Neuronal stem cell (in vitro differentiated cells): ENCODE results near the gene CDCA8.

Source experiments
- DNase-seq: peaks from one replicate; pipeline ENCODE4 v3.0.0-alpha.2; 2013; ENCODE audit warnings: low spot score
- H2AFZ ChIP-seq: one replicate; pipeline ENCODE4 v1.6.1; 2013; ENCODE audit warnings: mild to moderate bottlenecking, low read length, inconsistent platforms
- H2AK5ac ChIP-seq: 2 replicates; pipeline ENCODE4 v1.6.1; 2013; ENCODE audit warnings: low read depth, mild to moderate bottlenecking, inconsistent platforms, low read length, moderate library complexity, mixed read lengths
- H2BK120ac ChIP-seq: 2 replicates; pipeline ENCODE4 v1.6.1; 2013; ENCODE audit warnings: low read depth, mild to moderate bottlenecking, inconsistent platforms, low read length, moderate library complexity, mixed read lengths
- H2BK12ac ChIP-seq: one replicate; pipeline ENCODE4 v1.6.1; 2013; ENCODE audit warnings: low read length, inconsistent platforms
- H2BK15ac ChIP-seq: 2 replicates; pipeline ENCODE4 v1.6.1; 2013; ENCODE audit warnings: mild to moderate bottlenecking, low read length, inconsistent platforms, mixed read lengths
- H2BK5ac ChIP-seq: one replicate; pipeline ENCODE4 v1.6.1; 2013; ENCODE audit warnings: inconsistent platforms, mild to moderate bottlenecking, low read length, moderate library complexity
- H3K14ac ChIP-seq: one replicate; pipeline ENCODE4 v1.6.1; 2013; ENCODE audit warnings: low read length, inconsistent platforms
- H3K18ac ChIP-seq: 2 replicates; pipeline ENCODE4 v1.6.1; 2013; ENCODE audit warnings: low read length, inconsistent platforms
- H3K23ac ChIP-seq: 2 replicates; pipeline ENCODE4 v1.6.1; 2013; ENCODE audit warnings: low read depth, mild to moderate bottlenecking, mixed read lengths, low read length, inconsistent platforms; ENCODE audit not compliant: poor library complexity
- H3K27ac ChIP-seq: replicated peaks from 3 replicates; pipeline ENCODE4 v1.5.1; 2013; ENCODE audit warnings: low read length, inconsistent platforms
- H3K27me3 ChIP-seq, 3 experiments: 2 replicates each; pipeline ENCODE4 v1.6.1; 2013; ENCODE audit warnings: low read length in 3 of 3, mild to moderate bottlenecking in 2 of 3, inconsistent platforms in 1 of 3, low read depth in 1 of 3, mixed read lengths in 1 of 3, moderate library complexity in 1 of 3; ENCODE audit not compliant: control insufficient read depth in 3 of 3, insufficient read depth in 3 of 3
- H3K36me3 ChIP-seq, 2 donors: replicated peaks in 1 of 2; 2 replicates each; pipeline ENCODE4 v1.6.1; 2013; ENCODE audit warnings: low read length in 2 of 2; ENCODE audit not compliant: control insufficient read depth in 2 of 2, insufficient read depth in 2 of 2
- H3K4ac ChIP-seq: 2 replicates; pipeline ENCODE4 v1.6.1; 2013; ENCODE audit warnings: inconsistent platforms, mild to moderate bottlenecking, low read length, moderate library complexity
- H3K4me1 ChIP-seq, 2 donors: 1 replicate in 1 of 2; 2 replicates in 1 of 2; pipeline ENCODE4 v1.6.1; 2013; ENCODE audit warnings: low read length in 2 of 2, low read depth in 1 of 2; ENCODE audit not compliant: control insufficient read depth in 2 of 2, insufficient read depth in 1 of 2
- H3K4me2 ChIP-seq: one replicate; pipeline ENCODE4 v1.6.1; 2013; ENCODE audit warnings: mild to moderate bottlenecking, low read length, inconsistent platforms; ENCODE audit not compliant: insufficient read depth, poor library complexity, severe bottlenecking
- H3K4me3 ChIP-seq, 2 donors: 2 replicates each; pipeline ENCODE4 v1.5.1; 2013; ENCODE audit warnings: low read length in 2 of 2, mild to moderate bottlenecking in 2 of 2, inconsistent platforms in 1 of 2, moderate library complexity in 1 of 2
- H3K79me1 ChIP-seq: one replicate; pipeline ENCODE4 v1.6.1; 2013; ENCODE audit warnings: low read depth, mild to moderate bottlenecking, inconsistent platforms, low read length, moderate library complexity
- H3K9ac ChIP-seq: one replicate; pipeline ENCODE4 v1.6.1; 2013; ENCODE audit warnings: mild to moderate bottlenecking, low read depth, low read length, inconsistent platforms; ENCODE audit not compliant: poor library complexity
- H3K9me3 ChIP-seq, 2 donors: replicated peaks in 1 of 2; 2 replicates each; pipeline versions ENCODE3 to v1.6.1; 2013; ENCODE audit warnings: low read length in 2 of 2, mild to moderate bottlenecking in 2 of 2, inconsistent platforms in 1 of 2, low read depth in 1 of 2, mixed read lengths in 1 of 2, moderate library complexity in 1 of 2; ENCODE audit not compliant: control insufficient read depth in 2 of 2, insufficient read depth in 1 of 2
- H4K8ac ChIP-seq: one replicate; pipeline ENCODE4 v1.6.1; 2013; ENCODE audit warnings: low read depth, mild to moderate bottlenecking, inconsistent platforms, low read length, moderate library complexity
- H4K91ac ChIP-seq: one replicate; pipeline ENCODE4 v1.6.1; 2013; ENCODE audit warnings: low read length, low read depth, mild to moderate bottlenecking, inconsistent platforms; ENCODE audit not compliant: poor library complexity
- WGBS, 2 donors: extraction: QIAGEN DNeasy Blood & Tissue Kit; methylation state at CpG; one replicate each; pipeline ENCODE4 v1.1.7; 2013; ENCODE audit warnings: missing lambda C conversion rate in 2 of 2, mixed read lengths in 1 of 2; ENCODE audit not compliant: insufficient read length in 2 of 2, insufficient replicate concordance in 1 of 2; ENCODE audit errors: extremely low coverage in 2 of 2; 5-methylcytosine and 5-hydroxymethylcytosine counted together

CDCA8 gene

DNA sequence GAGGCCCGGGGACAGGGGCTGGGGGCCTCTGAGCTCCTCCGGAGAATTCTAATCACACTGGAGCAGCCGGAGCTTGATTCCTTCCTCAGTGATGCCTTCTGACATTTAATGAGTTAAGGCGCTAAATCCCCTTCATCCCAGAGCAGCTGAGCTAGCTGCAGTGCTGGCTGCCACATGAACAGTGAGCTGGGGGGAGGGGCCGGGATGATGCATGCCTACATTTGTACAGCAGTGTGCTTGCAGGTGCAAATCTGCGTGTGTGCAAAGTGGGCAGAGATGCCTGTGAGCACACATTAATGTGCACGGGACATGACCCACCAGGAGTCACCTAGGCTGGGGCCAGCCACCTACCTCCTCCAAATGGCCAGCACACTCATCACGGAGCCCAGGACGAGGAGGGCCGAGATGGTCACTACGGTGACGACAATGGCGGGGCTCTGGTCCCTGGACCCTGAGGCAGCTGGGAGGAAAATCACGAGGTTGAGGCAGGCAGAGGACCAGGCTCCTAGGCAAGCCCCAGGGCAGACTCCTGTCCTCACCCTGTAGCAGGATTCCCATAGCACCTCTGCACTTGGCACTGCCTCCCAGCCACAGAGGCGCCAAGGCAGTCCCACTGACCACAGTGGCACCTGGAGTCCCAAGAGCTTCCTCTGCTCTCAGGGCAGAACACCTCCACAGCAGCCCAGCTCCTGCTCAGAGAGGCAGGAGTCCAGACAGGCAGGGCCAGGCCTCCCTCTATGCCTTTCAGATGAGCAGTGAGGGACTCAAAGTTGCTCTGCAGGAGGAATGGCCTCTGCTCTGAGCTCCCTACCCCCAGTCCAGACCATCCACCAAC lies 34.7 kb downstream of the CDCA8 start:
- Histone ChIP-seq H3K27me3 (peaks cover 0 to 81% (median 0%) of the 10 kb centered on the region in 3 experiments), H3K4me2 (no peak overlapping the region), H3K14ac (no peak overlapping the region), H3K79me1 (no peaks in the 10 kb centered on the region), H2BK5ac (peak overlapping the region; percentile 31), H3K36me3 (no peaks in the 10 kb centered on the region), H4K8ac (peak overlapping the region; percentile 99), H2AK5ac (peak overlapping the region; percentile 51), H3K4ac (no peak overlapping the region), H2BK12ac (peak overlapping the region; percentile 98), H3K9ac (peak overlapping the region; percentile 79), H2BK15ac (peak overlapping the region; percentile 74), H3K4me3 (no peak overlapping the region), H3K18ac (peak overlapping the region; percentile 92), H4K91ac (no peak overlapping the region), H2BK120ac (peak overlapping the region; percentile 39), H3K9me3 (no peaks in the 10 kb centered on the region), H3K27ac (no peak overlapping the region), H3K23ac (no peak overlapping the region), H3K4me1 (peaks cover 16 to 29% of the 10 kb centered on the region in 2 donors), H2AFZ (peak overlapping the region; percentile 51)
- WGBS, 2 donors: no CpG with 5 or more reads among the region's 15 CpGs
- DNase-seq: peak; percentile 11

DNA sequence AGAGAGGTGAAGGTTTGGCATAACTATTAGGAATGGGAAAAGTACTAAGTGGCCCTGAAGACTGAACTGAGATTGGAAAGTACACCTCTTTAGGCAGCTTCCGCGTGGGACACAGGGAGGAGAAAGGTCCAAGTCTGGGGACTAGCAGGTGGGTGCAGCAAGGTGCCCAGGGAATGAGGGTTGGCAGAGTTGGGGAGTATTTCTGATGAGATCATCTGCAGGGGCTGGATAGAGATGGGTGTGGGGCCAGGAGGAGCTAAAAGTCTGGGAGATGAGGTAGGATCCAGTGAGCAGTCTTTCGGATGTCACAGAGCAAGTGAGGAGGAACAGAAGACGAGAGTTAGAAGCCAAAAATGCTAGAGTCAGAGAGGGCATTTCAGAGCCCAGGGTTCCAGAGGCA lies 36.1 kb downstream of the CDCA8 start:
- Histone ChIP-seq H2BK120ac (no peak overlapping the region), H3K4me3 (no peak overlapping the region), H3K79me1 (no peaks in the 10 kb centered on the region), H3K27ac (no peak overlapping the region), H4K91ac (no peak overlapping the region), H3K14ac (no peak overlapping the region), H3K9me3 (no peaks in the 10 kb centered on the region), H3K4me1 (peaks cover 16% of the 10 kb centered on the region in 2 donors), H2BK15ac (no peak overlapping the region), H3K36me3 (no peaks in the 10 kb centered on the region), H2AK5ac (no peak overlapping the region), H4K8ac (no peak overlapping the region), H2BK5ac (no peak overlapping the region), H3K27me3 (peaks cover 0 to 74% (median 0%) of the 10 kb centered on the region in 3 experiments), H3K4me2 (no peak overlapping the region), H2BK12ac (no peak overlapping the region), H3K18ac (no peak overlapping the region), H2AFZ (no peak overlapping the region), H3K9ac (no peak overlapping the region), H3K4ac (no peak overlapping the region), H3K23ac (no peak overlapping the region)
- WGBS, 2 donors: no CpG with 5 or more reads among the region's 4 CpGs
- DNase-seq: no peak

DNA sequence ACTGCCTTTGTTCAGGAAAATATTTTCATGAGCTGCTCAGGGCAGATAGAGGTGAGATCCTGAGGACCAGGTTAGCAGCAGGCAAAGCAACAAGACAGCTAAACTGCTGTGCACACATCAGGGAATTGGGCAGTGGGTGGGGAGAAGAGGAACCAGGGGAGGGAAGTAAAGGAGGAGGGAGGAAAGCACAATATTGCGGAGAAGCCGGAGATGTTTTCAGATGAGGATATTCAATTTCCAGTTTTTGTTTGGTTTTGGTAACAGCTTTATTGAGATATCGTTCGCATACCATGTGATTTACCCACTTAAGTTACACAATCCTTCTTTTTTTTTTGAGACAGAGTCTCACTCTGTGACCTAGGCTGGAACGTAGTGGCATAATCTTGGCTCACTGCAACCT lies 38.1 kb downstream of the CDCA8 start:
- Histone ChIP-seq H3K9ac (no peak overlapping the region), H3K27ac (no peak overlapping the region), H2BK5ac (no peak overlapping the region), H2BK120ac (no peak overlapping the region), H3K23ac (no peak overlapping the region), H3K4me3 (no peak overlapping the region), H3K4me2 (no peak overlapping the region), H3K4ac (no peak overlapping the region), H3K79me1 (no peaks in the 10 kb centered on the region), H2BK15ac (no peak overlapping the region), H3K36me3 (no peaks in the 10 kb centered on the region), H3K18ac (no peak overlapping the region), H3K27me3 (peaks cover 0 to 77% (median 9%) of the 10 kb centered on the region in 3 experiments), H3K4me1 (peaks cover 7 to 16% of the 10 kb centered on the region in 2 donors), H2BK12ac (no peak overlapping the region), H4K91ac (no peak overlapping the region), H3K9me3 (no peaks in the 10 kb centered on the region), H4K8ac (no peak overlapping the region), H2AFZ (no peak overlapping the region), H3K14ac (no peak overlapping the region), H2AK5ac (no peak overlapping the region)
- DNase-seq: no peak
- WGBS, 2 donors: no CpG with 5 or more reads among the region's 5 CpGs

DNA sequence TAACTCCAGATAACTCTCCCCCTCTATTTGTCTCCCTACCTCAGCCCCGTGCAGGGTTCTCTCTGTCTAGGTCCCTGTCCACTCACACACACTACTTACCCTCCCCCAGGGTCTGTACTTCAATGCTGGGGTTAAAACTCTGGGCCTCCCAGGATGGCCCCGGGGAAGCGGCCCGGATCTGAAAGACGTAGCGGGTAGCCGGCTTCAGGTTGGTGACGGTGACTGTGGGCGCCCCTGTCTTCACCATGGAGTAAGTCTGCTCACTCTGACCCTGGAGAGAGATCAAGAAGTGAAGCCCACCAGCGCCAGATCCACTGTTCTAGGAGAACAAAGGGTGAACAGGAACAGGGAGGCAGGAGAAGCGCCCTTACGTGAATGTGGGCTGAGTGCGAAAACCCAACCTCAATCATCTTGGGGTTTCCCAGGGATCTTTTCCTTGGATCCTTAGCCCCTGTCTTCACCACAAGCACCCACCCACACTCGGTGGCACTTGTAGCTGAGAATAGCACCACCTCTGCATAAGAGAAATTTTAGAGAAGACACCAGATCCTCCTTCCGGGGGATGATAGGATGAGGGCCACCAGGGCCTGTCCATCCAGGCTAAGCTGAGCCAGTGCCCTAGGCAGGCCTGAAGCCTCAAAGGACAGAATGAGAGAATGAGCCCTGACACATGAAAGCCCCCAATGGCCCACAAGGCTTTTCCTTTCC lies 39.1 kb downstream of the CDCA8 start:
- H3K27me3 ChIP-seq: peaks cover 0 to 75% (median 9%) of the 10 kb centered on the region in 3 experiments
- H2BK15ac ChIP-seq: no peak overlapping the region

More for the DNA sequence above, 39.1 kb downstream of the CDCA8 start:
- no peak overlapping the region for H2AK5ac ChIP-seq
- no peak overlapping the region for H2BK12ac ChIP-seq
- no peak overlapping the region for H4K91ac ChIP-seq
- H3K9ac ChIP-seq: no peak overlapping the region
- peaks cover 6 to 8% of the 10 kb centered on the region in 2 donors for H3K4me1 ChIP-seq
- H3K9me3 ChIP-seq: no peaks in the 10 kb centered on the region
- WGBS, 2 donors: no CpG with 5 or more reads among the region's 15 CpGs
- H3K4me2 ChIP-seq: no peak overlapping the region
- no peak for DNase-seq
- no peaks in the 10 kb centered on the region for H3K79me1 ChIP-seq
- peak overlapping the region; percentile 19 for H3K18ac ChIP-seq
- H2BK5ac ChIP-seq: no peak overlapping the region
- no peak overlapping the region for H3K4me3 ChIP-seq
- no peak overlapping the region for H3K27ac ChIP-seq
- no peak overlapping the region for H2AFZ ChIP-seq
- H3K4ac ChIP-seq: no peak overlapping the region
- no peak overlapping the region for H3K23ac ChIP-seq
- no peak overlapping the region for H2BK120ac ChIP-seq
- no peak overlapping the region for H4K8ac ChIP-seq
- no peaks in the 10 kb centered on the region for H3K36me3 ChIP-seq
- H3K14ac ChIP-seq: no peak overlapping the region
